ENCODE measurements around the gene NUDT12.

Gene NUDT12

GRCh38 chr5:103590221-103590620 is 27.6 kb upstream of the NUDT12 start (continued):
- TF ChIP-seq ZNF692 (tag by site-specific recombination; IDR thresholded peaks at IDR 0.05), result no peak
- no peak for TF ChIP-seq ZNF792 (tag by site-specific recombination; IDR thresholded peaks at IDR 0.05)
- no peak for TF ChIP-seq GLIS1 (tag by site-specific recombination; IDR thresholded peaks at IDR 0.05)
- no peak for TF ChIP-seq ZBTB11 (tag by site-specific recombination; conservative IDR thresholded peaks at IDR 0.05; ENCODE audit: low read depth)
- no peak for TF ChIP-seq INSM2 (tag by site-specific recombination; IDR thresholded peaks at IDR 0.05)

DNA sequence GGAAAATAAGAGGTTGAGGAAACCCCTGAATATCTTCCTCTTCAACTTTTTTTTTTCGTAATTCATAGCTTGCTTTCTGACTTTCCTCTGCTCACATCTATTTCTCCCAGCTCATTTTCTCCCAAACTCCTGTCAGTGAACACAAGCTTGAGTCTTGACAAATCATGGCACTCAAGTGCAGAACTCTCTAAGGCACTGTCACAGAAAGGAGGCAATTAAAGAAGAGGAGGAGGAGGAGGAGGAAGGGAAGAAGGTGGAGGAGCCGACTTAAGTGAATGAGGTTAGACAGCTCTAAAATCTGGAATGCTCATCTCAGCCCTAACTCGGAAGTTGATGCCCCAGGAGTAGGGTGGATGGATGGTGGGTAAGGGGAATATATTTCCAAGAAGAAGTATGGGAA is 27.2 kb upstream of the NUDT12 start:
- H3K36me3 ChIP-seq (ENCODE audit: control insufficient read depth in 2 of 2, insufficient read depth in 1 of 2, low read length in 2 of 2), result no peaks in the 10 kb centered on the region
- H3K4me1 ChIP-seq (ENCODE audit: control insufficient read depth, insufficient read depth, low read length), result no peaks in the 10 kb centered on the region
- no peak overlapping the region for H3K4me3 ChIP-seq (ENCODE audit: low read depth, low read length)
- H3K9me3 ChIP-seq (ENCODE audit: control insufficient read depth, insufficient read depth, low read depth, low read length), result no peaks in the 10 kb centered on the region
- no peak for TF ChIP-seq ZNF501 (tag by site-specific recombination; IDR thresholded peaks at IDR 0.05)
- no peak for TF ChIP-seq ZFHX2 (tag by site-specific recombination; conservative IDR thresholded peaks at IDR 0.05)
- no peak for TF ChIP-seq PRDM1 (tag by site-specific recombination; IDR thresholded peaks at IDR 0.05)
- no peak for TF ChIP-seq ZNF23 (tag by site-specific recombination; IDR thresholded peaks at IDR 0.05; ENCODE audit: borderline replicate concordance)
- TF ChIP-seq ZBTB6 (tag by site-specific recombination; IDR thresholded peaks at IDR 0.05), result no peak
- no peak for TF ChIP-seq ZNF513 (tag by site-specific recombination; IDR thresholded peaks at IDR 0.05)
- no peak for TF ChIP-seq ZNF24 (tag by site-specific recombination; IDR thresholded peaks at IDR 0.05)
- TF ChIP-seq CTCF (tag by site-specific recombination; IDR thresholded peaks at IDR 0.05), result no peak
- no peak for TF ChIP-seq ZNF157 (tag by site-specific recombination; IDR thresholded peaks at IDR 0.05)
- no peak for TF ChIP-seq ZBTB20 (tag by site-specific recombination; IDR thresholded peaks at IDR 0.05)
- TF ChIP-seq ZNF548 (tag by site-specific recombination; IDR thresholded peaks at IDR 0.05), result no peak
- TF ChIP-seq KLF17 (tag by site-specific recombination; IDR thresholded peaks at IDR 0.05), result no peak
- no peak for TF ChIP-seq ZNF473 (tag by site-specific recombination; IDR thresholded peaks at IDR 0.05)
- no peak for TF ChIP-seq ZNF707 (tag by site-specific recombination; IDR thresholded peaks at IDR 0.05)
- no peak for TF ChIP-seq ZNF555 (tag by site-specific recombination; conservative IDR thresholded peaks at IDR 0.05)
- TF ChIP-seq ZBTB17 (tag by site-specific recombination; IDR thresholded peaks at IDR 0.05), result no peak
- POLR2A ChIA-PET, result no interaction called here
- CTCF ChIA-PET, result interaction anchor here (0.7 to 8.8 kb wide), 4 partner anchors 14 to 1716 kb away, joined by 3 to 112 read pairs (median 4); no protein-coding TSS in a partner anchor
- no peak overlapping the region for H3K27ac ChIP-seq (ENCODE audit: extremely low read depth, low read depth, low read length)
